ENCODE measurements around the gene ZC2HC1C.

DNA sequence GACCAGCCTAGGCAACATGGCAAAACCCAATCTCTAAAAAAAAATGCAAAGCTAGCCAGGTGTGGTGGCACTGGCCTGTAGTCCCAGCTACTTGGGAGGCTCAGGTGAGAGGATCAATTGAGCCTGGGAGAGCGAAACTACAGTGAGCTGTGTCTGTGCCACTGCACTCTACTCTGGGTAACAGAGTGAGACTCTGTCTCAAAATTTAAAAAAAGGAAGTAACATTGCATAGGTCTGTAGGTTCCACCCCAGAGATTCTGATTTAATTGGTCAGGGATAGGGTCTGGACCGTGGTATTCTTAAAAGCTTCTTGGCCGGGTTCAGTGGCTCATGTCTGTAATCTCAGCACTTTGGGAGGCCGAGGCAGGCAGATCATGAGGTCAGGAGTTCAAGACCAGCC lies 26.2 kb downstream of the ZC2HC1C start:
- TF ChIP-seq, protein P1, sequence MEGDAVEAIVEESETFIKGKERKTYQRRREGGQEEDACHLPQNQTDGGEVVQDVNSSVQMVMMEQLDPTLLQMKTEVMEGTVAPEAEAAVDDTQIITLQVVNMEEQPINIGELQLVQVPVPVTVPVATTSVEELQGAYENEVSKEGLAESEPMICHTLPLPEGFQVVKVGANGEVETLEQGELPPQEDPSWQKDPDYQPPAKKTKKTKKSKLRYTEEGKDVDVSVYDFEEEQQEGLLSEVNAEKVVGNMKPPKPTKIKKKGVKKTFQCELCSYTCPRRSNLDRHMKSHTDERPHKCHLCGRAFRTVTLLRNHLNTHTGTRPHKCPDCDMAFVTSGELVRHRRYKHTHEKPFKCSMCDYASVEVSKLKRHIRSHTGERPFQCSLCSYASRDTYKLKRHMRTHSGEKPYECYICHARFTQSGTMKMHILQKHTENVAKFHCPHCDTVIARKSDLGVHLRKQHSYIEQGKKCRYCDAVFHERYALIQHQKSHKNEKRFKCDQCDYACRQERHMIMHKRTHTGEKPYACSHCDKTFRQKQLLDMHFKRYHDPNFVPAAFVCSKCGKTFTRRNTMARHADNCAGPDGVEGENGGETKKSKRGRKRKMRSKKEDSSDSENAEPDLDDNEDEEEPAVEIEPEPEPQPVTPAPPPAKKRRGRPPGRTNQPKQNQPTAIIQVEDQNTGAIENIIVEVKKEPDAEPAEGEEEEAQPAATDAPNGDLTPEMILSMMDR (IDR thresholded peaks at IDR 0.05; ENCODE audit: low read depth, low read length, poor library complexity, severe bottlenecking): no peak
- TF ChIP-seq EZH2phosphoT487 (IDR thresholded peaks at IDR 0.05; ENCODE audit: borderline replicate concordance, low read length): no peak
